ENCODE results near the gene CUBN.

The CUBN gene

DNA sequence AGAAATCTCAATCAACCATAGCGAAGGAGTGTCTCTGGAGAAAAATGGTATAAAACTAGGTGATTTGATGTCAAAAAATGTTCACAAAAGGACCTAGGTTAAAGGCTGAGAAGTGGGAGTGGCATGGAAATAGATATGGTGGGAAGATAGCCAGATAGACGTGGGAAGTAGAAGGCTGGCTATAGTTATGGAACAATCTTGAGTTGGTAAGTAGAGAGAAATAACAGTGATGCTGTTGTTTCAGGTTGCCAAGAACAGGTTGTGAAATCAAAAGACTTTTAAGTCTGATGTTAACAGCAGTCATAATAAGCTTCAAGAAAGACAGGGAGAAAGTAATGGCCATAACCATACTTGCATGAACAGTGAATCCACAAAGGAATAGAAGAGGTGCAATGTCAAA lies 206.3 kb downstream of the CUBN start:
- no peak for DNase-seq

DNA sequence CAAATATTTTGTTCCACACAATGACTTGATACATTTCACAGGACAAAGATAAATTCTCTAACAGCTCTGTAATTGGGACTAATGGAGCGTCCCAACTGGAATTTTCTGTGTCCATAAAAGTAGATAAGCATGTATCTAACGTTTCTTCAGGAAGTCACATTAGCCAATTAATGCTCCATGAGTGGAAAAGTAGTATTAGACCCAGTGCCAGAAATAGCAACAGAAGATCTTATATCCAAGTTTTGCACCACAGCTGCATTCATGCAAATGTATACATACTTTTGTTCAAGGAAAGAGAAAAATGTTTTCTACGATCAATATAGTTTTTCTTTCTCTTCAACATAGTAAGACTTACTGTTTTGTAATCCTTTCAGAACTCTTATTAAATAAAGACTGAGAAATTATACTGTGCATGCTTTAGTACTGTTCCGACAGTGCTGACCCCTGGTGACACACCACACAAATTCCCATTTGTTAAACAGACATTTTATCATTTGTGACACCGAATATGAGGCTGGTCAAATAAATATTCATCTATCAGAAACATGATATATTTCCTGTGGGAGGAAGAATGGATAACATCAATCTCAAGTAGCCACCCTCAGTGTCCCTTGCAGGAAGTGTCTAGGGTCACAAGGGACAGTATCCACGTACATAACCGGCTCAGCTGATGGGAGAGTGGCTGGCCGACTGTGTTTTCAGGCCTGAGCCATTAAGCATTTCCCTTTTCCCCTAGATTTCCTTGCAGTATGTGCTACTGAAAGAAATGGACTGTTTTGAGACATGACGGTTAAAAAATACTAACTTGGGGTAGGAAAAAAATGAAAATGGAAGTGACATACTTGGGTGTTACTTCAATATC lies 210.3 kb downstream of the CUBN start:
- DNase-seq, result no peak

DNA sequence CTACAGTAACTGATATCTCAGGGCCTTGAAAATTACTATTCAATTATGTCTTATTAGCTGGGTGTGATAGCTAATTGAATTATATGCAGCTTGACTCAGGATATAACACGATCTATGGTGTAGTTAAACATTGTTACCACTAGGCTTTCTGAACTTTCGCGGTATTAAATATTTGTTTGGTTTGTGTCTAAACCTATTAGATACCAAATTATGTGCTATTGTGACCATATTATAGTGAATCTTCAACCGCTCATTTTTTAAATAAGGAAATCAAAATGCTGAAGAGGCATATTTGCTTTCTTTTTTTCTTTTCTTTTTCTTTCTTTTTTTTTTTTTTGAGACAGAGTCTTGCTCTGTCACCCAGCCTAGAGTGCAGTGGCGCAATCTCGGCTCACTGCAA lies 213.1 kb downstream of the CUBN start:
- DNase-seq, result no peak

DNA sequence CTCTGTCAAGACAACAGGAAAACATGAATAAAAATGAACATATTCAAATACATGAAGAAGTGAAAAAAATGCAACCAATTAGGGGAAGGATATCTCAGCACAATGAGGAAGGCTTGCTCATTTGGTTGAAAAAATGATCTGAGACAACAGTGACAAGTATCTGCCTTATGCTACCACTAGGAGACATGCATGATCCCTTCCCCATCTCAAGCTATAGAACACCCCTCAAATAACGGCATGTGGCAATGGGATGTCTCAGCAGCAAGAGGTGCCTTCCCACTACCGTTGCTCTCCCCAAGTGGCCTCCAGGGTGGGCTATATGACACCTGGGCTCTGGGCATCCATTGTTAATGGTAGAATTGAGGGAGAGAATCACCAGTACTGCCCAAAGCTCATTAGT lies 214.3 kb downstream of the CUBN start:
- DNase-seq, result no peak

DNA sequence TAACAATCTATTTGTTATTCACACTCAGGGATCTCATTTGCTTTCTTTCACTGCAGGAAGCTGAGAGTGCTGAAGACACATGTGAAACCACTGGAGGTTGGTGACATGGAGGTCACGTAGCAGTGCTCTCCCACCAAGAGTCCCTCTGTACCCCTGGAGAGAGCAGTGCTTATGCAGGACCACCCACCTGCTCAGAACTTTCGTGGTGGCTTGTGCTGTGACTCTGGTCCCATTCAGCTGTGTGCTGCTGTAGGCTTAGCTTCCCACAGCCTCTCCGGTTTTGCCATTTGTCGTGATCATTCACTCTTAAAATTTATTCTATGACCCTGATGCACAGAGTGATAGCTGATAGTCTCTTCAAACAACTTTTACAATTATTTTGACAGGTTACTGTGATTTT lies 216.3 kb downstream of the CUBN start:
- no peak for DNase-seq

DNA sequence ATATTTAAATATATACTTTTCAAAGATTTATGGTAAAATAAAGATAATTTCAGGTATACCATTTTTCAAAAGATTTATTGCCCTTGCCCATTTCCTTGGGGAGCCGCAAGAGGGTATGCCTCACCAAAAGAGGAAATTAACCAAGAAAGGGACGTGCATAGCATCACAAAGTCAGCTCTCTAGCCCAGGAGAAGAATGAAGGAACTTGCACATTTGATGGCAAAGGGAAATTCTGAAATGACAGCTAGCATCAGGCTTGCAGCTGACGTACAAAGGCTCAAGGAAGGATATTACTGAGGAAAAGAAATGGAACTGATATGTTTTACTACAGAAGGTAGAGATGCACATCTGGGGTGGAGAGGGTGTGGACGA lies 218.8 kb downstream of the CUBN start:
- no peak for DNase-seq

DNA sequence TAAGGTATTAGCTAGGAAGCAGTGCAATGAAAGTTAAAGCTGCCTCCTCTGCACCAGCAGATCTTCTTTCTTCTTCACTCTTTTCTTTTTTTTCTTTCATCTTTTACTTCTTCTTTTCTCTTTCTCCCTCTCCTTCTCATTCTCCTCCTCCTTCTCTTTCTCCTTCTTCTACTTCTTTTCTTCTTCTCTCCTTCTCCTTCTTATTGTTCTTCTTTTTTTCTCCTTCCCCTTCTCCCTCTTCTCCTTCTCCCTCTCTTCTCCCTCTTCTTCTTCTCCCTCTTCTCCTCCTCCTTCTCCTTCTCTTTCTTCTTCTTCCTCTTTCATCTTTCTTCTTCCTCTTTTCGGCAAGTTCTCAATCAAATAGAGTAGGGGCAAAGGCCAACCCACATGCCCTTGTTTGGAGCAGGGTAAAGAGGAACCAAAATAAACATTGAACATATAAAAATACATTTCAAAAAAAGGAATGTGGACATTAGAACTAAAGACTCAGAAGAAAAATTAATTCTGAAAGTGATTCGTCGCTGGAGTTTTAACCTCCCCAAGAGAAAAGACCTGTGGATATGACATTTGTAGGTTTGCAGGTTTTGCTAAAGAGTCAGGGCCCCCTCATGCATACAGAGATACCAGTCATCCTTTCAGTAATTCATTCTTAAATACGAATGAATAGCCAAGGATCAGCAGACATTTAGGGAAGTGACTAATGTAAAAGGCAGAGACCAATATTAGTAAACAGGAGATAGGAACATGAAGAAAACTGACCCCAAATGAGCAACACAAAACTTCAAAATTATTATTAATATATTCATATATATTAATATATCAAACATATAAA lies 219.4 kb downstream of the CUBN start:
- no peak for DNase-seq

DNA sequence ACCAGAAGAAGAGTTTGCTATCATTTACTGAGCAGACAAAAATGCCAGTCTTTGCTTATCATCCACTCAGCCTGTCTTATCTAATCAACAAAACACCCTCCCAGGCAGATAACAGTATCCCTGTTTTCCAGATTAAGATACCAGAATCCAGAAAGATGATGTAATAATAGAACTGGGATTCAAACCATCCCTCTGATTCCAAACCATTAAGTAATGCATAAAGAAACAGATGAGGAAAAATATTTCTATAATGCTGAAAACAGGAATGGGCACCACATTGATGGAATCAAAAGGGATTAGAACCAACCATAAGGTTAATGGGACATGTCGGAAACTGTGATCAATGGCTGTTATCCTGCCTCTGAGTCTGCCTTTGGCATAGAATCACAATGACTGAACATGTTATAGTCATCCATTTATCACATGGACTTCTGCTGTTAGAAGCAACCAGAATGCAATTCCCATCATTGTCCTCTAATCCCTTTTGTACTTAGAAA lies 220.3 kb downstream of the CUBN start:
- no peak for DNase-seq

DNA sequence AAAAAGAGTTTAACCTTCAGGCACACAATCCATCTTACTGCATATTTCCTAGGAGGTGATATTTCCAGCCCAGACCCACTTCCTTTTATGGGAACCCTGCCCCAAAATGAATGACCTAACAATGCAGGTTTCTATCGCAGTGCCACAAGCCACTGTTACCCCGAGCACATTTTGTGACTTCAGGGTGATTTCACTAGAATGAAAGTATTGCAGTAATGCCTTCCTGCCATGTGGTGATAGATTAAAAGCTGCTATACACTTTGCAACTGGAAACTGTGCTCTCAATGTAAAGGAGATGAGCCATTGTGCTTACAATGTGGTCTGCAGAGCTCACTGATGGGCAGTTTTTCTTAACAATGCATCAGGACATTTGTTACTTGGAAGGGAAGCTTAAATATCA lies 221.9 kb downstream of the CUBN start:
- no peak for DNase-seq

DNA sequence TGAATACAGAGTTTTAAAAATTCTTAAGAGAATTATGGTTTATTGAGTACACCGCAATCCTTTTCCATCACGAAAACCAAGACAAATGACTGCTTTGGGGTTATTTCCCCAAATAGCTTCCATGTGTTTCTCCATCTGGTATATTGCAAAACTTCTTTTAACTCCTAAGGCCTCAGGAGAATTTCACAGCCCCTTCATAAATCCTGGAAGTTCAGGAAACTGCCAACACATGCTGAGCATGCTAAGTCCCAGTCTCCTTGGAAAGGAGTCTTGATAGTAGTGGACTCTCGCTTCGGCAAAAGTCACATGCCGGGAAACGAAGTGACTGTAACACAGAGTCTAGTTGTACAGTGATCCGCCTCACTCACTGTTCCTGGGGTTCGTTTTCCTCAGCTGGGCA lies 224.3 kb downstream of the CUBN start:
- DNase-seq, result no peak

DNA sequence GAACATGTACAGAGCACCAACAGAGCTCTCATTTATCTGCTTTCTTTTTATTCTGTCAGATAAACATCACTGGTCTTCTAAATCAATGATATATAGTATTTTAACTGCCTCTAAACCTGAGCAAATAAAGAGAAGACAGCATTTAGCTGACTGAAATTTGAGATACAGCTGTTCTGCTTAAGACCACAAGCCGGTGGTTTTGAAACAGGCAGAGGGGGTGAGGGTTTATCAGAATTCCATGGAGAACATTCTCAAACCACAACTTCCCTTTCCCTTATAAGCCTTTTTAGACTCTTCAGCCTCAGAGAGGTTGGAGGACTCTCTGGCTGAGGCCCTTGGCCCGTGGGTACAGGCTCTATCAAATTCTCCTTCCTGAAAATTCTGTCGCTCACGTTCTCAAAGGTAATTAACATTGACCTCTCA lies 225.0 kb downstream of the CUBN start:
- no peak for DNase-seq

DNA sequence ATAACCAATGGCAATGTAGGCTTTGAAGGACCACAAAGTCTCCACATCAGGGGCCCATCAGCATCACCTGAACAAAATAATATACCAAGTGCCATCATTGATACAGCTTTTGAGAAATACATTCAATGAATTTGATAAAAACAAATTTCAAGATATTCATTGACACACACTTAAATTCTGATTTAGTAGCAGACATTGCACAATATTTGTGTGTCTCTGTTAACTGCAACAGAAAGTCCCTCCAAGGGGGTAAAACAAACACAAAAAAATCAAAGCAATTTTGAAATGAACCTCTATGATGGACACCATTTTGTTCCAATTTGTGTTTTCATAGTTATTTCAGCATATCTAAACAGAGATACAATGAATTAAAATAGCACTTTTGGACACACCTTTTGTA lies 225.6 kb downstream of the CUBN start:
- no peak for DNase-seq

DNA sequence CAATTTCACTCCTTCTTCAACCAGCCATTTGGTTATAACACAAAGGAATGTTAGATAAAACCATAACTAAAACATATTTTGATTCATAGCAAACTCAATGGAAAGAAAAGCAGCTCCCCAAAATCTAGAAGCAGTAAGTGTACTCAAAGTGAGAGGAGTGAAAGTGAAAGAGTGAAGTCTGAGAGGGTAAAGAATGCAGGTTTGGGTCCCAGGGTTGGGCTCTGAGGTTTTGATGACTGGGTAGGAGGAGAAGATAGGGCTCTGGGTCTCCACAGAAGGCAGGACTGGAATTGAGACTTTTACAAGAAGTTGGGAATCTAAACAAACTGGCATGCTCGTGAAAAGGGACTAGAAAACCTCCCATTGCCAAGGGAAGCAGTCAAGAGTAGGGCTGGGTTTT lies 227.0 kb downstream of the CUBN start:
- no peak for DNase-seq

DNA sequence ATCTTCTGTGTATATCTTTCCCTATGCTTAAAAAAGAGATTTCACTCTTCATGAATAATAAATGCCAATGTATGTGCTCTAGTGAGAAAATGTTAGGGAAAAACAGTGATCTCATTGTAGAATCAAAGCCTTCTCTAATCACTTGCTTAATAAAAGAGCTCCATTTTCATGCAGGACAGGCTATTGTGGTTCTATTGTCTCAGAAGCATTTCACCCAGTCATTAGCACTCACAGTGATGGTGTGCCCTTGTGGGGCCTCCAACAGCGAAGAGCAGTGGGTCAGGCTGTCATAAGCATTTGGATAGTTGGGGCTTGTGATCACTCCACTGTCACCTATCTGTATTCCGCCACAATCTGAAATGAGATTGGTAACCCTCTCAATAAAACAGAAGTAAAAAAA lies 228.5 kb downstream of the CUBN start:
- no peak for DNase-seq

DNA sequence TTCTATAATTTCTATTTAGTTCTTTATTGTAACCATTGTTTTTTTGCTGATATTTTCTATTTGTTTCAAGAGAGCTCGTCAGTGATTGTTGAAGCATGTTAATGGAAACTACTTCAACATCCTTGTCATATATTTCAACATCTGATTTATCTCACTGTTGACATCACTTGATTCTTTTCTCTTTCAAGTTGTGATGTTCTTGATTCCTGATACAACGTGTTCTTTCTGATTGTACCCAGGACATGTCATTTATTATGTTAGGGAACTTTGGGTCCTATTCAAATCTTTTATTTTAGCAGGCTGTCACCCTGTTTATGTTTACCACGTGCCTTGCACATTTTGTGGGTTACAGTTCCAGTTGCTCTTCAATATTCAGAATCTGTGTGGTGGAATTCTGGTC lies 232.6 kb downstream of the CUBN start:
- no peak for DNase-seq

DNA sequence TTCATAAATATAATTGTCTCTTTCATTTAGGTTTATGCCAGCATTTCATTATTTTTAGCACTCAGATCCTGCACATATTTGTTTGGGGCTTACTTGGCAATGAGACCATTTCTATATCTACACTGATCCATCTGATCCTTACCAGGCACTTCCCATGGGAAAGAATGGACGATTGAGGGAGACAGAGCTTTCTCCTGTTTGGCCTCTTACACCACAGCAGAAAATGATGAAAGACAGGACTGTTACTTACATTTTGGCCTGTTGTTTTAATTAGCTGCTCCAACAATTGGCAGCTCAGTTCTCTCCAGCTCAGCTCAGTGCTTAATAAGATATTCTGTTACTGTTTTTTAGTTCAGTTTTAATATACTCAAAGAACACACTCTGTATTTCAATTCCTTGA lies 234.8 kb downstream of the CUBN start:
- no peak for DNase-seq

DNA sequence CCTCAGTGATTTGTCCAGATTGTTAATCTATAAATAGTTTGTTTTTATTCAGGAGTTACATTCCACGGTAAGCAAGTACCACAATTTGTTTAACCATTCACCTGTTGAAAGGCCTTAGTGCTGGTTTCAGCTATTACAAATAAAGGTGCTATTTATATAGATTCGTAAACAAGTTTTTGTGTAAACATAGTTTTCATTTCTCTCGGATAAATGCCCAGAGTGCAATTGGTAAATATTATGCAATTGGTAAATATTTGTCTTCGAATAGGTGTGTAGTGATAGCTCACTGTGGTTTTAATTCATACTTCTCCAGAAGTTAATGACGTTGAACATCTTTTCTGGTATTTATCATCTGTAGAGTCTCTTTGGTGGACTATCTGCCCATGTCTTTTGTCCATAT lies 235.9 kb downstream of the CUBN start:
- no peak for DNase-seq

DNA sequence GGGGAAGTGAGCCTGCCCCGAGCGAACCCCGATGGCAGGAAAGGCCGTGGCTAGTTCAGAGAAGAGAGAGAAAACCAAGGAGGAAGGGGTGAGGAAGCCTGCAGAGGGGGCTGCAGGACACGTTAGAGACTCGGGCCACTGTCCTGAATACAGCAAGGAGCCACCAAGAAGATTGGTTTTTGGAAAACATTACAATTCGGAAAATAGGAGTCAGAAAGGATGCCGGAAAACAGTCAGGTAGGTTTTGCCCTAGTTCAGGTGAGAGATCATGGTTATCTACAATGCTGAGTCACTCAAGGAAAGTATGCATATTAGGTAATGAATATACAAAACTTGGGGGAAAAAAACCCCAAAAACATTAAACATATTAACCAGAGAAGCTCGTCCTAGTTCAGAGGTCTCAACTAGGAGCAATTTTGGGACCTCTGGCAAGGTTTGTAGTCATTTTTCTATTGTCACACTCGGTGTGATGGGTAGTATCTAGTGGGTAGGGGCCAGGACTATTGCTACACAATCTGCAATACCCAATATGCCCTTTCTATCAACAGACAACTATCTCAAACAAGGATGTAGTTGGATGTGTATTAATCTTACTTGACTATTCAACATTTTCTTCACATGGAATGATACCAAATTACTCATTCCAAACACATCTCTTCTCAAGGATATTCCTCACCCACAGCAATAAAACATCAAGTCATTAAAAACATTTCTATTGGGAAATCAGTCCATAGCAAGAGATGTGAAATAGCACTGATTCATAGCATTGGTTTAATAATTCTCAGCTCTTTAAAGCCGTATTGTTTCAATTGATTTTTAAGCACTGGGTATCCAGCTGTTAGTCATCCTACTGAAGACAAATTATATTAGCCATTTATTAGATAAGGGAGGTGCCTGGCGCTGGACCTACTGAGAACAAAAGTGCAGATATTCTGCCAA lies 238.0 kb downstream of the CUBN start:
- peak in 7 of 58 donors; percentile 6 to 29 (median 13) for DNase-seq

DNA sequence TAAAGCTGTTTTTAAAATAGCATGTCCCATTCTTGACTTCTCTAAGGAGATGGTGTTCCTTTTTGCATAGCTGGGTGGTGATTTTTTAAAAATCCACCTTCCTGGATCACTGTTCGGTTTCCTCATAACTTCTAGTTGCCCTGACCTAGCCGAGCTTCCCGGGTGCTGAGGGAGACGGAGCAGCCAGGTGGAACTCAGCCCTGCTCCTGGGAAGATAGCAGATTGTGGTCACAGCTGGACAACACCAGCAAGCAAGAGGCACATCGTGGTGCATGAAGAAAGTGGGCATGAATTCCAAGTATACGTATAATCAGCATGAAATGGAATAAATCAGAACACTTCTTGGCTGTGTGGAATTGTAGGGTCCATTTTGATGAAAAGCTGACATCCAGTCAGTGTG lies 238.9 kb downstream of the CUBN start:
- DNase-seq, result peak in 1 of 58 donors; percentile 2

DNA sequence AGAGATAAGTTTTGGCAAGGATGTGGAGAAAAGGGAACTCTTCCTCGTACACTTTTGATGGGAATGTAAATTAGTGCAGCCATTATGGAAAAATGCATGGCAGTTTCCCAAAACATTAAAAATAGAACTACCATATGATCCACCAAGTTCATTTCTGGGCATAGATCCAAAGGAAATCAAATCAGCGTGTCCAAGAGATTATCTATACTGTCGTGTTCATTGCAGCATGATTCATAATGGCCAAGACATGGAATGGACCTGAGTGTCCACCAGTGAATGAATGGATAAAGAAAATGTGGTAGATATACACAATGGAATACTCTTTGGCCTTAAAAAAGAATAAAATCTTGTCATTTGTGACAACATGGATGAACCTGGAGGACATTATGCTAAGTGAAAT lies 242.0 kb downstream of the CUBN start:
- no peak for DNase-seq

DNA sequence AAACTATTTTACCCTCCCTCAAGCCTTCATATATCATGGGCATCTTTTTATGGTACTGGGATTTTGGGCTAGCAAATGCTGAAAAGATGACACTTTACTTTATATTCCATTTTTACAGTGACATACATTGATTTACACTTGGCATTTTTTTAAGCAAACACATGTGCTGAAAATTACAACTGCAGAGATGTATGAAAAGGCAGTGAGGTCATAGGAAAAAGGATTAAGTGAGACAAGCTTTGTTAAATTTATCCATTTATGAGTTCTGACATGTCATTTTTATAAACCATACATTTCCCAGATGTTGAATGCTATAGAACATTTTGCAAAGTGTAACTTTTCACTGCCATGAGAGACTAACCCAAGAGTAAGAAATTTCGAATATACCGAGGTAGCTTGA lies 243.6 kb downstream of the CUBN start:
- no peak for DNase-seq

Measured in anterior cingulate cortex (tissue), 58 donors.